Adipocyte (in vitro differentiated cells): Measurements from ENCODE around the gene DZIP3.

ENCODE experiments used
- DNase-seq: peaks from one replicate; pipeline ENCODE4 v3.0.0-alpha.2; 2015; ENCODE audit warnings: low read depth
- H3K27me3 ChIP-seq: replicated peaks from 2 replicates; pipeline ENCODE4 v1.7.0; 2013; ENCODE audit warnings: mild to moderate bottlenecking, low read length, moderate library complexity; ENCODE audit not compliant: control insufficient read depth, insufficient read depth
- H3K36me3 ChIP-seq: 2 replicates; pipeline ENCODE4 v1.7.0; 2013; ENCODE audit warnings: low read length, mild to moderate bottlenecking, moderate library complexity; ENCODE audit not compliant: control insufficient read depth, insufficient read depth, severe bottlenecking
- H3K4me1 ChIP-seq: 2 replicates; pipeline ENCODE4 v1.7.0; 2013; ENCODE audit warnings: mild to moderate bottlenecking, low read length, moderate library complexity; ENCODE audit not compliant: control insufficient read depth, insufficient read depth
- H3K4me3 ChIP-seq: 2 replicates; pipeline ENCODE4 v1.7.0; 2013; ENCODE audit warnings: mild to moderate bottlenecking, low read length, moderate library complexity
- H3K9ac ChIP-seq: 2 replicates; pipeline ENCODE4 v1.7.0; 2013; ENCODE audit warnings: mild to moderate bottlenecking, low read length, moderate library complexity
- H3K9me3 ChIP-seq: 2 replicates; pipeline ENCODE4 v1.7.0; 2013; ENCODE audit warnings: mild to moderate bottlenecking, low read length, moderate library complexity; ENCODE audit not compliant: control insufficient read depth

The DZIP3 gene

GRCh38 chr3:108589081-108589997 is at the start of gene DZIP3, which contains the start of gene CIP2A:
Gene DZIP3 (plus strand): TSS chr3:108589722. CDS start chr3:108605407, 15,685 bp downstream.
Gene CIP2A (minus strand): TSS chr3:108589438. CDS start chr3:108589375, 63 bp downstream.
- Histone ChIP-seq H3K9ac (peak within 1 kb of the TSS; percentile 95), H3K4me3 (peak within 1 kb of the TSS; percentile 96), H3K27me3 (no peaks in the 10 kb centered on the region)

GRCh38 chr3:108546247-108546646 is 43.3 kb upstream of the DZIP3 start:
- no peaks in the 10 kb centered on the region for H3K27me3 ChIP-seq
- H3K36me3 ChIP-seq, result no peaks in the 10 kb centered on the region
- DNase-seq, result peak; percentile 6
- H3K4me3 ChIP-seq, result peak overlapping the region; percentile 65
- H3K9me3 ChIP-seq, result no peaks in the 10 kb centered on the region
- H3K9ac ChIP-seq, result peak overlapping the region; percentile 41
- peaks cover 23% of the 10 kb centered on the region for H3K4me1 ChIP-seq

More at GRCh38 chr3:108589081-108589997, at the start of gene DZIP3, which contains the start of gene CIP2A:
- Histone ChIP-seq H3K9me3 (no peaks in the 10 kb centered on the region), H3K36me3 (no peaks in the 10 kb centered on the region), H3K4me1 (peaks cover 9% of the 10 kb centered on the region)
- peak; percentile 96 for DNase-seq

- Histone ChIP-seq H3K9ac (no peak overlapping the region), H3K36me3 (no peaks in the 10 kb centered on the region), H3K4me1 (peaks cover 27% of the 10 kb centered on the region), H3K9me3 (no peaks in the 10 kb centered on the region), H3K27me3 (no peaks in the 10 kb centered on the region), H3K4me3 (peak overlapping the region; percentile 65)
- DNase-seq, result no peak
Measured at GRCh38 chr3:108546692-108547091, 42.8 kb upstream of the DZIP3 start.

GRCh38 chr3:108548304-108548703 is 41.2 kb upstream of the DZIP3 start:
- no peaks in the 10 kb centered on the region for H3K27me3 ChIP-seq
- no peaks in the 10 kb centered on the region for H3K36me3 ChIP-seq
- DNase-seq, result peak; percentile 72
- H3K9me3 ChIP-seq, result no peaks in the 10 kb centered on the region
- peak overlapping the region; percentile 2 for H3K9ac ChIP-seq
- H3K4me1 ChIP-seq, result peaks cover 36% of the 10 kb centered on the region
- no peak overlapping the region for H3K4me3 ChIP-seq

- peaks cover 37% of the 10 kb centered on the region for H3K4me1 ChIP-seq
- H3K4me3 ChIP-seq, result no peak overlapping the region
- H3K36me3 ChIP-seq, result no peaks in the 10 kb centered on the region
- peak overlapping the region; percentile 2 for H3K9ac ChIP-seq
- H3K9me3 ChIP-seq, result no peaks in the 10 kb centered on the region
- no peak for DNase-seq
- H3K27me3 ChIP-seq, result no peaks in the 10 kb centered on the region
Measured at GRCh38 chr3:108548886-108549285, 40.6 kb upstream of the DZIP3 start.

- Histone ChIP-seq H3K9me3 (no peaks in the 10 kb centered on the region), H3K9ac (peak overlapping the region; percentile 53), H3K36me3 (no peaks in the 10 kb centered on the region), H3K27me3 (no peaks in the 10 kb centered on the region), H3K4me3 (peak overlapping the region; percentile 43), H3K4me1 (peaks cover 41% of the 10 kb centered on the region)
- DNase-seq, result peak; percentile 75
Measured at GRCh38 chr3:108552267-108553159, 37.0 kb upstream of the DZIP3 start.

GRCh38 chr3:108554229-108554628 is 35.3 kb upstream of the DZIP3 start:
- H3K27me3 ChIP-seq, result no peaks in the 10 kb centered on the region
- peak overlapping the region; percentile 23 for H3K4me3 ChIP-seq
- H3K9ac ChIP-seq, result no peak overlapping the region
- no peaks in the 10 kb centered on the region for H3K36me3 ChIP-seq
- DNase-seq, result peak; percentile 26
- H3K4me1 ChIP-seq, result peaks cover 27% of the 10 kb centered on the region
- H3K9me3 ChIP-seq, result no peaks in the 10 kb centered on the region

GRCh38 chr3:108554913-108555571 is 34.5 kb upstream of the DZIP3 start:
- no peak overlapping the region for H3K4me3 ChIP-seq
- no peaks in the 10 kb centered on the region for H3K36me3 ChIP-seq

GRCh38 chr3:108555966-108556581 is 33.4 kb upstream of the DZIP3 start:
- Histone ChIP-seq H3K4me3 (no peak overlapping the region), H3K27me3 (no peaks in the 10 kb centered on the region), H3K9me3 (no peaks in the 10 kb centered on the region), H3K36me3 (no peaks in the 10 kb centered on the region), H3K4me1 (peaks cover 27% of the 10 kb centered on the region), H3K9ac (no peak overlapping the region)
- DNase-seq, result no peak

More at GRCh38 chr3:108554913-108555571, 34.5 kb upstream of the DZIP3 start:
- no peaks in the 10 kb centered on the region for H3K9me3 ChIP-seq
- H3K9ac ChIP-seq, result no peak overlapping the region
- DNase-seq, result no peak
- peaks cover 27% of the 10 kb centered on the region for H3K4me1 ChIP-seq
- H3K27me3 ChIP-seq, result no peaks in the 10 kb centered on the region

- no peak for DNase-seq
- no peak overlapping the region for H3K9ac ChIP-seq
- no peaks in the 10 kb centered on the region for H3K36me3 ChIP-seq
- no peak overlapping the region for H3K4me3 ChIP-seq
- H3K4me1 ChIP-seq, result peaks cover 10% of the 10 kb centered on the region
- no peaks in the 10 kb centered on the region for H3K27me3 ChIP-seq
- H3K9me3 ChIP-seq, result no peaks in the 10 kb centered on the region
Measured at GRCh38 chr3:108562565-108562964, 27.0 kb upstream of the DZIP3 start.
